ENCODE measurements around the gene MYCBPAP.
A peak's percentile ranks its signal among the peaks of the same experiment; 100 is the strongest.

MYCBPAP gene

DNA sequence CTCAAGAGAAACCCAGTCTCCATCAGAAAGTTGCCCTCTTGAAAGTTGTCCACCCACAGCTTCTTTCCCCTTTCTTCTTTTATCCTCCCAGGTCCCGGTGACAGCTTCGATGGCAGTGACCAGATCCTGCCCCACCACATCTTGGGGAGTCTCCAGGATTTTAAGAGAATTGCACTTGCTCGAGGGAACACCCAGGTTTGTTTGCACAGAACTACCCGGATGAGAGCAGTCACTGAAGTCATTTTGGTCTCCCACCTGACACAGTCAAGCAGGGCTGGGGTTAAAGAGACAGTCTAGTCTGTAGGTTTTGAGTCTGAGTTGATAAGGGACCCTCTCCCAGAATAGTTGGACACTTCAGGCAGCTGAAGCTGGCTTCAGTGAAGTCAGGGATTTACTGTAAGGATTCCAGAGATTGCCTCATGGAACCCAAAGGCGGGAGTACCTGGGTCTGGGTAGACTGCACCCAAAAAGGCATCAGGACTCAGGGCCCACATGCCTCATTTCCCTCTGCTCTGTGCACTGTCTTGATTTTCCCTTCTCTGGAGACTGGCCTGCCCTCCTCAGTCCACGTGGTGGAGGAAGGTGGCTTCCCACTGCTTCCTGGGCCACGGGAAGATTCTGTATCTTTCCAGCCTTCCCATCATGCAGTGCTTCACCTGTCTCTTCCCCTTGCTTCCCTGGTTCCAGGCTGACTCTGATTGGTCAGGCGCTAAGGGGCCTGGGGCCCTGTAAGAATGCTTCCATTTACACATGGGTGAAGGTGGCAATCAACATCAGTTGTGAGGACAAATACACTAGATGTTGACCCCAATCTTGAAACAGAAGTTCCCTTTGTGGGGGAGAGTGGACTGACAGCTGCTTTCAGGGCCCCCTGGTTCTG, 9.5 kb downstream of the MYCBPAP start:
- DNase-seq (ENCODE audit: low read depth in 2 of 2): no peak

- DNase-seq (ENCODE audit: low read depth in 2 of 2): no peak
Measured at GRCh38 chr17:50518384-50519023, 10.3 kb downstream of the MYCBPAP start.

GRCh38 chr17:50519141-50519834, 11.0 kb downstream of the MYCBPAP start:
- DNase-seq (ENCODE audit: low read depth in 2 of 2): no peak

DNA sequence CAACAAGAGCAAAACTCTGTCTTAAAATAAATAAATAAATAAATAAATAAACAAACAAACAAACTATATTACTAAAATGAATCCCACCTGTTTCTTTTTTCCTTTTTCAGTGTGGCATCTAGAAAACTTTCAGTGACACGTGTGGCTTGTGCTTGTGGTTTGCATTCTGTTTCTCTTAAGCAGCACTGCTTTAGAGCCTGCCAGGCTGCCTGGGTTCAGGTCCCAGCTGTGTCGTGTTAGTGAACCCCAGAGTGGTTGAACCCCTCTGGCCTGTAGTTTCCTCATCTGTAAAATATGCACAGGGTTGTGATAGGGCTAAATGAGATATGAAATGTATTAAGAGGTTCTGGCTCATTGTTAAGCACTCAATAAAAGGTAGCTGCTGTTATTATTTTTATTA, 12.2 kb downstream of the MYCBPAP start:
- no peak for DNase-seq (ENCODE audit: low read depth in 2 of 2)

GRCh38 chr17:50521514-50521913, 13.3 kb downstream of the MYCBPAP start:
- no peak for DNase-seq (ENCODE audit: low read depth in 2 of 2)

- no peak for DNase-seq (ENCODE audit: low read depth in 2 of 2)
Measured at GRCh38 chr17:50522766-50523165, 14.5 kb downstream of the MYCBPAP start.

- no peak for DNase-seq (ENCODE audit: low read depth in 2 of 2)
Measured at GRCh38 chr17:50523208-50523607, 15.0 kb downstream of the MYCBPAP start.

GRCh38 chr17:50524838-50525237, 16.6 kb downstream of the MYCBPAP start:
- DNase-seq (ENCODE audit: low read depth in 2 of 2): no peak

GRCh38 chr17:50527155-50527762, 19.0 kb downstream of the MYCBPAP start:
- DNase-seq (ENCODE audit: low read depth in 2 of 2): no peak

DNA sequence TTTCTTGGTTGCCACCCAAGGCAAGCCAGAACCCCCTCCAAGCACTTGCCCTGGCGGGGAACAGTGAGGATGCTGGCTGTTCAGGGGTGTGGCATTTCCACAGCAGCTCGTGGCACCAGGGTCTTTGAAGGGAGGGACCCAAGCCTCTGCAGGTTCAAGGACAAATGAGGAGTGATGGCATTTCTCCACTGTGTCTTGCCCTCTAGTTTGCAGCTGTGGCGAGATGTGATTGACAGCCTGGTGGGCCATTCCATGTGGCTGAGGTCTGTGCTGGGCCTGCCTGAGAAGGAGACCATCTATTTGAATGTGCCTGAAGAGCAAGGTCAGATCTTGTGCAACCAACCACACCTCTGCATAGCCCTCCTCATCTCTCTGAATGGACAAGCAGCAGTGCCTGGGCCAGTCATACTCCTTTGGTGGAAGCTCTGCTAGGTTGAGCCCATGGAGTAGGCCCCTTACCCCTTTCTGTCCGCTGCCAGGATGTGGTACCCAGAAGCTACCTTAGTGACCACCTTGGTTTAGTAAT, 19.8 kb downstream of the MYCBPAP start:
- no peak for DNase-seq (ENCODE audit: low read depth in 2 of 2)

DNA sequence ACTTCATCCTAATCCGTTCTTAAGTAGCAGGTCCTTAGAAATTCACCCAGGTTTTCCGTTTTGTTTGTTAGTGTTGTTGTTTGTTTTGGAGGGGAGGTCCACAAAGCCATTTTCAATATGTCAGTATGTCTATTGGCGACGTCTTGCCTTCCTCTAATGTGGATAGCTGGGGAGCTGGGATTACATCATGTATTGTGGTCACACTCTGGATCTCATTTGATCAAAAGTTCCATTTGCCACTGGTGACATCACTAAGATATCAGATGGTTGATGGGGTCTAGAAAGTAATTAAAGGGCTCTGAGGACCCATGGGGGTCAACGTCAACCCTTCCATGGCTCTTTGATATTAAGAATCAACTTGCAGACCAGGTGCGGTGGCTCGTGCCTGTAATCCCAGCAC, 21.6 kb downstream of the MYCBPAP start:
- no peak for DNase-seq (ENCODE audit: low read depth in 2 of 2)

DNA sequence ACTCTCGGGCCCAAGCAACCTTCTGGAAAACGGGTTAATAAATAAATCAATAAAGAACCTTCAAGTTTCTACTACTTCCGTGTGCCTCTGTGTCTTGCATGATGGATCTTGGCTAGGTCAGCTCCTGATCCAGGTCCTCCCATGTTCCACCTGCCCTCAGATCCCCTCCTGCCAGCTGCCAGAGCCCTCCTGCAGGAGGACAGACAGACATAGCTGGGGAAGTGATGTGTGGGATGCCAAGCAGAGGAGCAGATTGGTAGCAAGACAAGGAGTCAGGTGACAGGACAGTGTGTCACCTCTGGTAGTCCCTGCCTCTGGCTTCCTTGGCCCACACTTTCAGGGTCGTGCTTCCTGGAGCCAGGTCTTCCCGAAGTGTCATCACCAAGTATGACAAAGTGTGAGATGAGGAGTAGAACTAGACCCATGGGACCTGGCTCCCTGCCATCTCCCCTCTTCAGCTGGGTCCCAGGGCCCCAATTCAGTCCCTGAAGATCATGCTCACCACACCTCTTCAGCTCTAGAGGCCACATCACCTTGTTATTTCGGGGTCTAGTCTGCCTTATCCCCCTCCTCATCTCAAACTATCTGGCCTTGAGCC, 23.3 kb downstream of the MYCBPAP start:
- no peak for DNase-seq (ENCODE audit: low read depth in 2 of 2)

GRCh38 chr17:50532452-50533024, 24.3 kb downstream of the MYCBPAP start, which contains the start of gene EPN3:
EPN3 (plus strand) TSS chr17:50532735; CDS start chr17:50536557, 3,822 bp downstream.
- DNase-seq (ENCODE audit: low read depth in 2 of 2): no peak

DNA sequence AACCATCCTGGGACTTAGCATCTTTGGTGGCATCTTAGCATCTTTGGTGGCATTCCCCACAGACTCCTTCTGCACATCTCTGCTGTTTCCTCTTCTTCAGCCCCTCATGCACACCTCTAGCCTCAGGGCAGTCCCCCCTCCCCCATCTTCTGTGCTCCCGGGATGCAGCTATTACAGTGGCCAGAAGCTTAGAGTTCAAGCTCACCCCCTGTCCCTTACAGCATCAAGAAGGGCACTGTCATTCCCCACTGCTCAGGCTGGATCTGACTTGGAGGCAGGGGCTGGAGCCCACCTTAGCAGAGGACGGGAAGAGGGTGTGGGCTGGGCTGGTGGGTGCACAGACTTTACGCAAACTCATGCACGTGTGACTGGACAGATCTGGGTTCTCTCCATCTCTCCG, 24.9 kb downstream of the MYCBPAP start:
- DNase-seq (ENCODE audit: low read depth in 2 of 2): no peak

GRCh38 chr17:50533720-50534148, 25.5 kb downstream of the MYCBPAP start:
- peak in 1 of 2 experiments; percentile 29 for DNase-seq (ENCODE audit: low read depth in 2 of 2)

GRCh38 chr17:50534222-50534978, 26.2 kb downstream of the MYCBPAP start:
- DNase-seq (ENCODE audit: low read depth in 2 of 2): no peak

DNA sequence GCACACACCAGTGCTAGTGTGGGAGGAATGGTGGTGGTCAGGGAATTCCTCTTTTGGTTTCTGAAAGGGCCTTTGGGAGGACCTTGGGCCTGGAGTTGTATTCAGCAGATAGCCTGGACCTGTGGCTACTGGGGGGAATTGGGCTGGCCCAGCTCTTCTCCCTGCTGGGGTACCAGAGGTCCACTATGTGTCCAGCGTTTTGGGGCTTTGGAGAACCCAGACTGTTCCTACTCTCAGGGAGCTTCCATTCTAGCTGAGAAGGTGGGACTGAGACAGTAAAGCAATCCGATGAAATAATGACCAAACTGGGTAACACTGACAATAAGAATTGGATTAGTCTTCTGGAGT, 26.7 kb downstream of the MYCBPAP start:
- no peak for DNase-seq (ENCODE audit: low read depth in 2 of 2)

DNA sequence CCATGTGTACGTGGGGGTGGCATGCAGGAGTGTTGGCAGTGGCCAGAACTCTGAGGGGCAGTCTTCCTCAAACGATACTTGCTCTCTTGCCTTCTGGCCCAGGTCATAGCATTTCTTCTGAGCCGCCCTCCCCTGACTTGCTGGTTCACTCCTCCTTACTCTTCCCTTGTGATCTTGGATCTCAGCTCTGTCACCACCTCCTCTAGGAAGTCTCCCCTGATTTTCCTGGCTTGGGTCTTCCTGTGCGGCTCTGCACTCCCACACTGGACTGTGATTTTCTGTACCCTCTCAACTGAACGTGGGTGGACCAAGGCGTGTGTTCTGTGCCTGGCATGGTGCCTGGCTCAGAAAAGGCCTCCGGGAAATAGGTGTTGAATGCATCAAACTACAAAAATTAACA, 27.2 kb downstream of the MYCBPAP start:
- no peak for DNase-seq (ENCODE audit: low read depth in 2 of 2)

DNA sequence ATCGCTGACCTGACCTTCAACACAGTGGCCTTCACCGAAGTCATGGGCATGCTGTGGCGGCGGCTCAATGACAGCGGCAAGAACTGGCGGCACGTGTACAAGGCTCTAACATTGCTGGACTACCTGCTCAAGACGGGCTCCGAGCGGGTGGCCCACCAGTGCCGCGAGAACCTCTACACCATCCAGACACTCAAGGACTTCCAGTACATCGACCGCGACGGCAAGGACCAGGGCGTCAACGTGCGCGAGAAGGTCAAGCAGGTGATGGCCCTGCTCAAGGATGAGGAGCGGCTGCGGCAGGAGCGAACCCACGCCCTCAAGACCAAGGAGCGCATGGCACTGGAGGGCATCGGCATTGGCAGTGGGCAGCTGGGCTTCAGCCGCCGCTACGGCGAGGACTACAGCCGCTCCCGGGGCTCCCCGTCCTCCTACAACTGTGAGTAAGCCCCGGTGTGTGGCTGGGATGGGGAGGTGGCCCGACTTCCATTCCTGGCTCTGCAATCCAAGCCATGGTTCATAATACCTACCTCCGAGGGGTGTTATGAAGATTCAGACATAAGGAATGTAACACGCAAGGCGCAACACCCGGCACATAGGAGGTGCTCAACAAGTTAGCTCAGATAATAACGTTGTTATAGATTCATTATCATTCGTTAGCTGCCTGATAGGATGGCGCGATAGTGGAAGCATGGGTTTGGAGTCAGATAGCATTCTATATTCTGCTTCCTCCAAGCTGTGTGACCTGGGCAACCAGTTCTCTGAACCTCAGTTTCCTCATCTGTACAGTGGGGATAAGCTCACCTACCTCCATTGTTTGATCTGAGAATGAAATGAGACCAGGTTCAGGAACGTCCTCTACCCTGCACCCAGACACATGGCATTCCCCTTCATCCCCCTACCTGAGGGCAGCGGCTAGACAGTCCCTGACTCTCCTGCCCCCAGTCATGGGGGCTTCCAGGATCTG, 28.7 kb downstream of the MYCBPAP start:
- DNase-seq (ENCODE audit: low read depth in 2 of 2): no peak

Measured in fibroblast of skin of left quadriceps (primary cell).